ENCODE data around the gene GTSE1.

GRCh38 chr22:46292732-46293131, 3.9 kb upstream of the GTSE1 start:
- TF ChIP-seq CTCF (optimal IDR thresholded peaks at IDR 0.05 in 1 of 3, IDR thresholded peaks at IDR 0.05 in 1 of 3, conservative IDR thresholded peaks at IDR 0.05 in 1 of 3; ENCODE audit: extremely low read depth in 1 of 3, insufficient read depth in 2 of 3, low read length in 3 of 3) (no peak), EZH2 (IDR thresholded peaks at IDR 0.05; ENCODE audit: low read length) (no peak)
